PC-3 (cell line): ENCODE data around the gene KCTD2.

ENCODE experiments used
- CTCF ChIP-seq: fragments of 300-600 bp; sonication (generic); conservative IDR thresholded peaks from 2 replicates; pipeline ENCODE4 v1.5.1; 2017; ENCODE audit warnings: antibody characterized with exemption, low read depth, mild to moderate bottlenecking, low read length
- EZH2 ChIP-seq: fragments of 300-600 bp; sonication (generic); IDR thresholded peaks from one replicate; pipeline ENCODE4 v1.6.1; 2017; ENCODE audit warnings: antibody characterized with exemption, mild to moderate bottlenecking, low read length; ENCODE audit not compliant: unreplicated experiment
- EZH2phosphoT487 ChIP-seq: fragments of 300-600 bp; sonication (generic); IDR thresholded peaks from 2 replicates; pipeline ENCODE4 v1.6.1; 2018; ENCODE audit warnings: mild to moderate bottlenecking, antibody characterized with exemption, low read length, borderline replicate concordance

- TF ChIP-seq CTCF (no peak), EZH2 (no peak), EZH2phosphoT487 (no peak)
Measured at GRCh38 chr17:75047398-75048098, 523 bp downstream of the KCTD2 start.
